Stimulated activated CD4-positive, alpha-beta T cell treated with anti-CD3 and anti-CD28 coated beads, Interleukin-4, amount 100 ng/mL, for 4 hours (primary cell): ENCODE results near the gene LRTM2.

ENCODE experiments used
- DNase-seq, 2 experiments: peaks; one replicate each; pipeline ENCODE4 v3.0.0-alpha.2; 2020

LRTM2 gene

DNA sequence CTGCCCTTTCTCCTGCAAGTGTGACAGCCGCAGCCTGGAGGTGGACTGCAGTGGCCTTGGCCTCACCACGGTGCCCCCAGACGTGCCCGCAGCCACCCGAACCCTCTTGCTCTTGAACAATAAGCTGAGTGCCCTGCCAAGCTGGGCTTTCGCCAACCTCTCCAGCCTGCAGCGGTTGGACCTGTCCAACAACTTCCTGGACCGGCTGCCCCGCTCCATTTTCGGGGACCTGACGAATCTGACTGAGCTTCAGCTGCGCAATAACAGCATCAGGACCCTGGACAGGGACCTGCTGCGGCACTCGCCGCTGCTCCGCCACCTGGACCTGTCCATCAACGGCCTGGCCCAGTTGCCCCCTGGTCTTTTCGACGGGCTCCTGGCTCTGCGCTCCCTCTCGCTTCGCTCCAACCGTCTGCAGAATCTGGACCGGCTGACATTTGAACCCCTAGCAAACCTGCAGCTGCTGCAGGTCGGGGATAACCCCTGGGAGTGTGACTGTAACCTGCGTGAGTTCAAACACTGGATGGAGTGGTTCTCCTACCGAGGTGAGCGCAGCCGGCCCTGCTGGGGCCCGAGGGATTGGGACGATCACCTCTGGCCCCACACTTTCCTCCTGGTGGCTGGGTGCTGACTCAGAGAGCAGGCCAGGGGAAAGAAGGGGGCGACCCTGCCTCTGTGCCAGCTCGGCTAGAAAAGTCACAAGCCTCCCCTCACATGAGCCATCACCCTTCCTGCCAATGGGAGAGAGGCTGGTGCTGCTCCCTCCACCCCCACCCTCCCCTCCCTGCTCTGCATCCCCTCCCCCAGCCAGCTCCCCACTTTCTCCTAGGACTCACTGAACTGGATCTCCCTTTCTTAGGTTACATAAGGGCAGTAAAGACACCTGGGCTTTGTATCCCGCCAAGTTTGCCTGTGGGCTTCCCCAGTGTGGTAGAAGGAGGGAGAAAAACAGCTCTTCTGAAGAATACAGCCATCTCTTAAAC, 10.9 kb downstream of the LRTM2 start:
- DNase-seq: no peak

DNA sequence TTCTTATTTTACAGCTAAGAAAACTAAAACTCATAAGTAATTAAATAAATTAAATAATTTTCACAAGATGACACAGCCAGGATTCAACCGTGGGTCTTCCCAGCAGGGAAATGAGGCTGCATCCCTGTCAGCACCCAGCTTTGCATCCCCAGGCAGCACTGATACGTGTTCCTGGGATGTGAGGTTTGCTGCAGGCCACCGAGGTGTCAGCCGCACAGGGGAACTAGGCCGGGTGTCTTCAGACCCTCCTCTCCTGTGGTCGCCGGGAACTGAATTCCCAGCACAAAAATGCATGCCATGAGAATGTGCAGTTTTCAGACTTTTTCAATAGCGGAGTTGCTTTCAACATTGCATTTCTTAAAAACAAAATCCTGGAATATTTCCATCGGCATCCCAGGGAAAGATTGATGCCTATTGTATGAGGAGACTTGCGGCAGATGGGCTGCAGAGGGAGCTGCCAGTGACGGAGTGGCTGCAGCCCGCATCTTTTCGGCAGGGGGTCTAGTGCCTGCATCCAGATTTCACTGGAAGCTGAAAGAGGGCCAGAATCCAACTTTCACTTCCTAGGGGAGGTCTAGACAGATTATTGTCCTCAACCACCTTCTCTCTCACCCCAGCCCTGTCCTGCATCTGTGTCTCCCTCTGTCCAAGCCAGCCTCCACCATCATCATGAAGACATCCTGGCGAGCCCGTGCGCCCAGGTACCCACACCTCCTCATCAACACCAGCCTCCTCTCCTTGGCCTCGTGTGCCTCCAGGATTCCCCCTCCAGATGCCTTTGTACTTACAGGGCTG, 12.6 kb downstream of the LRTM2 start:
- no peak for DNase-seq

- no peak for DNase-seq
These were observed 13.2 kb downstream of the LRTM2 start for GRCh38 chr12:1833596-1834028.

DNA sequence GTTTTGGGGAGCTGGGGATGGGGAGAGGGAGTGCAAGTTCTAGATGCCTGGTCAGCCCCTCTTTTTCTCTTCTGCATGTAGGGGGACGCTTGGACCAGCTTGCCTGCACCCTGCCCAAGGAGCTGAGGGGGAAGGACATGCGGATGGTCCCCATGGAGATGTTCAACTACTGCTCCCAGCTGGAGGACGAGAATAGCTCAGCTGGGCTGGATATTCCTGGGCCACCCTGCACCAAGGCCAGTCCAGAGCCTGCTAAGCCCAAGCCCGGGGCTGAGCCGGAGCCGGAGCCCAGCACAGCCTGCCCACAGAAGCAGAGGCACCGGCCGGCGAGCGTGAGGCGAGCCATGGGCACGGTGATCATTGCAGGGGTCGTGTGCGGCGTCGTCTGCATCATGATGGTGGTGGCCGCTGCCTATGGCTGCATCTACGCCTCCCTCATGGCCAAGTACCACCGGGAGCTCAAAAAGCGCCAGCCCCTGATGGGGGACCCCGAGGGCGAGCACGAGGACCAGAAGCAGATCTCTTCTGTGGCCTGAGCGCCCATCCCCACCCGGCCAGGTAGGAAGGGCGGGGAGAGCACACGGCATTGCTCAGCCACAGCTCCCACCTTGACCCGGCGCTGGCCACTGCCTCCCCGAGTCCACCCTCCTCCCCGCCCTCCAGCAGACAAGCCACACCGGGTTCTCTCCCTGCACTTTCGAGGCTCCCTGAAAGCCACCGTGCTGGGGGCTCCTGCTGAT, 14.0 kb downstream of the LRTM2 start:
- no peak for DNase-seq

- no peak for DNase-seq
These were observed 15.1 kb downstream of the LRTM2 start for GRCh38 chr12:1835211-1836131.

DNA sequence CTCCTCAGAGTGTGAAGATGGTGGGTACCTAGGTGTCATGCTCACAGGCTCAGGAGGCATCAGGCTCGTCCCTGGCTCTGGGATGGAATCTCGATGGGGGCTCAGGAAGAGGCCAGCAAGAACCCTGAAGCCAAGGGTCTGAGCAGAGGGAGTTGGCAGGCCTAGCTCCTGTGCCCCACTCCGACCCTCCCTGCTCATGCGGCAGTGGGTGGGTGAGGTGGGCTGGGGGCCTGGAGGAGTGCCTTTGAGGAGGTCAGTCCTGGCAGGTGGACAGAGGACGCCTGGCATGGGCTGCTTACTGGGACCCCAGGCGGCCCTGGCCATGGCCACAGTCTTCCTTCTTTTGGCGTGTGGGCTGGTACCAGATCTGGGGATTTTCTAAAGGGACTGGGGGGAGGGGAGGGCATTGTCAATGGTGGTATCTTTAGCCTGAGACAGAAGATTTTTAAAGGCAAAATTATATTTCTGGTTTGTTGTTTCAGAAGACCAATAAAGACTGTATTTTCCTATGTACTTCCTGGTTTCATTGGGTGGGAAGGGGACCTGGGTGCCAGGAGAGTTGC, 16.0 kb downstream of the LRTM2 start:
- no peak for DNase-seq

GRCh38 chr12:1836854-1837421, 16.6 kb downstream of the LRTM2 start:
- no peak for DNase-seq

- no peak for DNase-seq
These were observed 17.3 kb downstream of the LRTM2 start for GRCh38 chr12:1837541-1838204.

DNA sequence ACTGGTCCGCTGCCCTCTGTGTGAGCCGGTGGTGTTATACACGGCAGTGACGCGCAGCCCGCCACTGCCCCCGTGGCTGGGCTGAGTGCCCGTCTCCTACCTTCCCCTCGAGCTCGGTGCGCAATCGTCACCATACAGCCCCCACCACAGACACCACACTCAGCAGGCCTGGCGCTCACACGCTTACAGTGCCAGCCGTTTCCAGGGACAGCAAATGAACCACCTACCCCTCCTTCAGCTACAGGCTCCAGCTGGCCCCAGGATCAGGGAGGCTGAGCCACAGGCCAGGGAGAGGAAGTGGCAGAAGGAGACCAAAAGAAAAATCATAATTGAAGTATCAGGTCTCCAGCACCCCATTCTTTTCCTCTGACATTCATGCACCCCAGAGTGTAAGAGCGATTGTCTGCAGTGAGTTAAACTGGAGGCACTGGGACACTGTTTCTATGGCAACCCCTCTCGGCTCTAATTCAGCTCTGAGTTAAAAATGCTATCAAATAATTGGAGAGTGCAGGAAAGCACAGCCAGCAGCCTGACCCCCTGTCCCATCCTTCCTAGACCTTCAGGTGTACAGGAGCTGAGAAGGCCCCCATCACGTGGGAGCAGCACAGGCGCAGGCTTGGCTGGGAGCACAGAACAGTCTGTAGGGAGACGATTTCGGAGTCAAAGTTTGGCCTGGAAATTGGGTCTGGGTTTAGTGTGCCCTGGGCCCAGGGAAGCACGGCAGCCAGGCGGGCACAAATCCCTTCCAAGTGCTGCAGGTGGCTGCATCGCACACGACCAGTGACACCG, 18.0 kb downstream of the LRTM2 start:
- DNase-seq: no peak

DNA sequence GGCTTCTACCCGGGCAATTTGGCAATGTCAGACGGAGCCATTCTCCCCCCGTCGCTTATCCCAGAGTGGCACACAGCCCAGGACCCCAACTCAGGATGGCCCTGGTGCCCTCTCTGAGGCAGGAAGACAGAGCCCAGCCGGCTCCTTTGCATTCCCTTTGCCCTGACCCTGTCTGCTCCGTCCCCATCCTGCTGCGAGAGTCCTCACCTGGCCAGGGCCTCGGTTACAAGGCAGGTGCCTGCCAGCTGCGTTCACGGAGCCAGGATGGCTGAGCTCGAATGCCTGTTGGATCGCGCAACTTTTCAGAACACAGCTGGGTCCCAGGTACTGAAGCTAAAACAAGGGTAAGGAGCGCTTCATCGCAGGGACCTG, 18.6 kb downstream of the LRTM2 start:
- no peak for DNase-seq

- DNase-seq: no peak
These were observed 19.1 kb downstream of the LRTM2 start for GRCh38 chr12:1839464-1839863.

GRCh38 chr12:1839956-1840951, 19.9 kb downstream of the LRTM2 start:
- DNase-seq: no peak

GRCh38 chr12:1840981-1841425, 20.6 kb downstream of the LRTM2 start:
- no peak for DNase-seq

DNA sequence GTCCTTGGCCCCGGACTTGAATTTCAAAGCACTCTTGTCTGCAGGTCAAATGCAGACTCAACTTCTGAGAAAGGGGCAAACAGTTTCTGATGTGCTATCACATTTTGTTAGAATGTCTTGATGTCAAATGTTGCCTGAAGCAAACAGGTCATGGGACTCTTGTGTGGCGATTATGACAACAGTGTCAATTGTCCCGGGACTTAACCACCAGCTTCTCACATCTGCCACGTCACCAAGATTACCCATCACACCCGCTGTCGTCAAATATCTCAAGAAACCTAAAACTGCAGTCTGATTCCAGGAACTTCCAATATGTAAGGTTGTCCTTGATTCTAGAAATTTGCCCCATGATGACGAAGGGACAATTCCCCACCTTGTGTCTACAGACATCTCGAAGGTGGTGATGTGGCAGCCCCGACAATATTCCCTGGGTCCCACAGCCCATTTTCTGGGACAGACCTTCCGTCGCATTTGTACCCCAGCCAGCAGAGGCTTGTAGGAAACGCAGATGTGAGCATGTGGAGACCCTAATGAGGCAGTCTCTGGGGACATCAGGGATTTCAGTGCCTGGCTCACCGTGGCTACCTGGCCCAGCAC, 21.3 kb downstream of the LRTM2 start:
- no peak for DNase-seq

GRCh38 chr12:1842183-1842904, 22.0 kb downstream of the LRTM2 start:
- DNase-seq: no peak

GRCh38 chr12:1842905-1843640, 22.7 kb downstream of the LRTM2 start:
- no peak for DNase-seq

- DNase-seq: no peak
These were observed 23.3 kb downstream of the LRTM2 start for GRCh38 chr12:1843641-1844005.
